ENCODE results near the gene ZNF500.

DNA sequence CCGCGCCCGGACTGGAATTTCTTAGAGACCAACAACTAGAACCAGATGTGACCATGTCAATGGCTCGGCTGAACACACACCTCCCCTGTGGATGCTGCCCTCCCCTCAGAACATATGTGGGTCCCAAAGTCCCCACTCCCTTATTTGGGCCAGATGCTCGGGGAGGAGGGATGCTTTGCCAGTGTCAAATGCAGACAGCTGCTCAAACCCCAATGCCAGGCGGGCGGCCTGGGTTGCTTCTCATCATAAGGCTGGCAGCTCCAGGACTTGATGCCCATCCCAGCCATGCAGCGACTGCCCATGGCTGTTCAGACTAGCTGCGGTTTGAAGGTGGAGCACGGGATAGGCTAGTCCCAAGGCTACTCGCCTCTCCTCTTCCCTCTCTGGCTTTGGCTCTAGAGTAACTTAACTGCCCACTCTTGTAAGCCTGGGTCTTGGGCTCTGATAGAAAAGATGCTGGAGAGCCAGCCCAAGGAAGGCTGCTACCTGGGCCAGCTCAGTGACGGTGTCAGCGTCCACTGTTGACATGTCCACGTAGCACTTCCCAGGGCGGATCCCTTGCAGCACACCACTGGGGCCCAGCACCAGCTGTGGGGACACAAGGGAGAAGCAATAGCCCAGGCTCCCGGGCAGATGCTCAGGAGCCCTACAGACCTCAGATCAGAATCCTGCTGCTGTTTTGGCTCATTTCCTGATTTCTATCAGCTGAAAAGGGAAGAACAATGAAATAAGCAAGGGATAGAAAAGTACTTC lies 46.5 kb upstream of the ZNF500 start:
- TF ChIP-seq CTCF (IDR thresholded peaks at IDR 0.05; ENCODE audit: low read length) = no peak
- no peak for TF ChIP-seq EZH2 (IDR thresholded peaks at IDR 0.05; ENCODE audit: borderline replicate concordance, low read length)
